Raji (cell line): ENCODE data around the gene THSD1.

Experiments
- POLR2A ChIP-seq: IDR thresholded peaks from 2 replicates; pipeline ENCODE4 v1.6.1; 2011; ENCODE audit warnings: low read depth, low read length, control low read depth; ENCODE audit not compliant: insufficient read depth

Gene THSD1

DNA sequence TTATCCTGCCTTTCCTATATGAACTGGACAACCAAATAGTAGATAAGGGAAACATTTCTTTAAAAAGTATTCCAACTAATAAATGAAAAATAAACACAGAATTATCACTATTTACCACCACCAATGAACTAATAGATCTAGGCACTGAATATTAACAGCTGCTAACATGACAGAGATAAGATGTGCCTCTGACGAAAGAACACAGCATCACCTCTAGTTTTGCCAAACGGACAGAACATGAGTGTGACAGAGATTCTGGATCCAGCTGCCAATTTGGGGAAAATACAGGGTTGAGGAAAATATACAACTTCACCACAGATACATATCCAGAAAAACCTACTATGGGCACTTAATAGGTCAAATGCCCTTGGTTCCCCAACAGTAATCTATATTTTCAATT lies 26.5 kb upstream of the THSD1 start:
- no peak for TF ChIP-seq POLR2A

DNA sequence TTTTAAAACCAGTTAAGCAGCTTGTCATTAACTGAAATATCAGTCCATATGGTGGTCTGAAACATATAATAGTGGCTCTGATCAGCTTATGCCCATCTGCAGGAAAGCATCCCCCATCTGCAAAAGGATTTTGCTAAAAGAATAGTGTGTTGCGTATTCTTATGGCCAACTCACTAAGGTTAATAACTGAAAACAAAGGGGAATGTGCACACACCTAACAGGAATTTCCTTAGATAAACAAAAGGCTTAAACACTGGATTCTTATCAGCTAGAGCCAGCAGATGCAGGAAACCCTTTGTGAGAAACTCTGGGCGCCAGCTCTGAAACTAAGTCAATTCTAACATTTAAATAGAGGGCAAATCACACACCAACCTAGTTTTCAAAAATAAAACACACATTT lies 22.3 kb upstream of the THSD1 start:
- TF ChIP-seq POLR2A = no peak

DNA sequence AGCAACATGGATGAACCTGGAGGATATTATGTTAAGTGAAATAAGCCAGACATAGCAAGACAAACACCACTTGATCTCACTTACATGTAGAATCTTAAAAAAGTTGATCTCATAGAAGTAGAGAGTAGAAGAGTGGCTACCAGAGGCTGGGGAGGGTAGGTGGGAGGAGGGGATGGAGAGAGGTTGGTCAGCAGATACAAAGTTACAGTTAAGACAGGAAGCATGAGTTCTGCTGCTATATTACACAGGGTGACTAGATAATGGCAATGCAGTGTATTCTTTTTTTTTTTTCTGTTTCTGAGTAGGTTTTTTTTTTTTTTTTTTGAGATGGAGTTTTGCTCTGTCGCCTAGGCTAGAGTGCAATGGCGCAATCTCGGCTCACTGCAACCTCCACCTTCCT lies 15.2 kb upstream of the THSD1 start:
- no peak for TF ChIP-seq POLR2A

DNA sequence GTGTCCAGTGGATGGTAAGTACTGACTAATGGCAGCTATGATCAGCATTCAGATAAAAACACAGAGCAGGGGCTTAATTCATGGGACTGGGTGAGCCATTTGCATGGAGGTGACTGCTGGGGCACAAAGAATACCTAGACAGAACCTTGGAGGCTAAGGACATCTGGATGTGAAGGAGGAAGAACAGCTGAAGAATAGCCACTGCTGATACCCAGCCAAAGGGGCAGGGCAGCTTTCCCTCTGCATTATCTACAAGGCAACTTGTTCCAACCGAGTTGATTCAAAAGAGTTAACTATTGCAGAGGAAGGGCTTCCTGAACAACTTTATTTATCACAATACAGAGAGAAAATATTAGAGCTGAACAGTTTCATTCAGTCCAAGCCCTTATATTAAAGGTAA lies 13.1 kb upstream of the THSD1 start:
- TF ChIP-seq POLR2A = no peak

DNA sequence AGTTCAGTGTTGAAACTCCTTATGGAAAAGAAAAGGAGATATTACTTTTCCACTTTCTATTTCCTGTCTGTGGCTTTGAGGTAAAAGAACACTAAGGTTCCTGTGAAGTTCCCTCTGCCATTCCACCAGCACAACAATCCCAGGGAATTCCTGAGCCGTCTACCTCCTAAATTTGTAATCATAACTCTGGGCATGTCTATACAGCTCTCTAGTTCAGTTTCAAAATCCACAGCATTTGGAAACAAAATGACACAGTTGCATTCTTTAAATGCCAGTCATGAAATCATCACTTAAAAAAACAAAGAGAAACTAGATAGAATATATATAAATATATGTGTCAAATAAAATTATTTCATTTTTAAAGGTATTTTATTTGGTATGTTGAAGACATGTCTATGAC lies 9.0 kb upstream of the THSD1 start:
- TF ChIP-seq POLR2A = no peak

DNA sequence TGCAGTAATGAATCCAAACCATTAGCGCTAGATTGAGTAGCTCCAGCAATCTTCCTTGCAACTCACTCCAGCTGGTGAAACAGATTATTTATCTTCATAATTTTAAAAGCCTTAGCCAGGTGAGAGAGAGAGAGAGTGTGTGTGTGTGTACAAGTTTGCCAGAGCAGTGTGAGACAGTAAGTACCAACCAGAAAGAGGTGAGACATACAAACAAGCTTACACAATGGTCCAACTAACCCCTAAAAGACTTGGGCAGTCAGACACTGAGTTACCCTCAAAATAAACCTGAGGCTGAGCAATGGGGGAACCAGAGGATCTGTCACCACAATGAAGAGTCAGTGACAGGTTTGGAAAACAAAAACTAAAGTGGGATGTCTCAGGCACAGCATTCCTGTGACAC lies 8.1 kb upstream of the THSD1 start:
- TF ChIP-seq POLR2A = no peak

DNA sequence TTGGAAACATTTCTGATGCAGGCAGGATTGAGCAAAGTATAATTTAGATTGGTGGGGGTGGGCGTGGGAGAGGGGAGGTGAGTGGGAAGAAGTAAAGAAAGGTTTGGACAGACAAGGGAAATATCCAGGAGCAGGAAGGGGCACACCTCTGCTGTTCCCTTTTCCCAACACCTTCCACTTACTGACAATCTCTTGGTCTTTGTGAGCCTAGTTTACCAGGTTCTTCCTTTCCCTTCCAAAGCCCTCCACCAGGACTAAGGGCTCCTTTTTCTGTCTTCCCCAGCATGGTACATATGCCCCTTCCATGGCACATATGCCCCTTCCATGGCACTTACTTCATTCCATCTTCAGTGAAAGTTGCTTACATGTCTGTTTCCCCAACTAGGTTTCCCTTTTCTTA lies 6.2 kb upstream of the THSD1 start:
- no peak for TF ChIP-seq POLR2A

DNA sequence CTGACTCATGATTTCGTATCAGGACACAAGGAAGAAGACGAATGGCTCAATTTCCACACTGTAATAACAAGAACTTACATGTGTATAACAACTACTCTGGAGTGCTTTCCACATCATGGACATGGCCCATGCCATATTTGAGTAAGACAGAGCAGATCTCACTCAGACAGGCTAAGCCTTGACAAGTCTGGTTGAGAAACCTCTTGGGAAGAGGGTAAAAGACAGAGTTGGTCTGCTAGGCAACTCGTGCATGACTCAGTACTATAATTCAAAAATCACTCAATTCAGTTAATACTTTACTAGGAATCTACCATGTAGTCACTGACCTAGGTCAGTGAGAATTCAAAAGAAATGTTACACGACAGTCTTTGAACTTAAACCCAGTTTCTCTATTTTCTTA lies 5.7 kb upstream of the THSD1 start:
- TF ChIP-seq POLR2A = no peak

DNA sequence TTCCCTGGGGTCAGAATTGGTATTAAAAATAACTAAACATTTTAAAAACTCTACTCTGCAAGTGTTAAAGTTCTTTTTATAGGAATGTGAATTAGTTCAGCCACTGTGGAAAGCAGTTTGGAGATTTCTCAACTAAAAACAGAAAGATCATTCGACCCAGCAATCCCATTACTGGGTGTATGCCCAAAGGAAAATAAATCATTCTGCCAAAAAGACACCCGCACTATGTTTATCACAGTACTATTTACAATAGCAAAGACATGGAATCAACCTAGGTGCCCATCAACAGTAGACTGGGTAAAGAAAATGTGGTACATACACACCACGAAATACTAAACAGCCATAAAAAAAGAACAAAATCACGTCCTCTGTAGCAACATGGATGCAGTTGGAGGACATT lies 657 bp upstream of the THSD1 start:
- no peak for TF ChIP-seq POLR2A

DNA sequence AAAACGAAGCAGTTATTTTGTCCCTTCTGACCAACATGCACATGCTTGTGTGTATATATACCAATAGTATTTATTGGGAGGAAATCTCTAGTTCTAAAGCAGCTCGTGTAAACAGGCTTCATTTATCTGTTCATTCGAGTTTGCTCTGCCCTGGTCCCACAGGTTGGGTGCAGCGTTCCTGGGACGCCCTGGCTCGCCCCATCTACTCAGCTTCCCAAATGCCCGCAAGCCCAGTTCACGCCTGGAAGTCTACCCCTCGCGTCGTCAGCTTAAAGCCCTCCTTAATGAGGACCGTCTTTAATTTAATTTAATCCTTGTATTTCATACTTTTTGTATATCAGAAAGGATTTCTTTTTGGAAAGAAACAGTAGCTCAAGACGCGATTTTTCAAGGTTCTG lies 604 bp downstream of the THSD1 start:
- no peak for TF ChIP-seq POLR2A

DNA sequence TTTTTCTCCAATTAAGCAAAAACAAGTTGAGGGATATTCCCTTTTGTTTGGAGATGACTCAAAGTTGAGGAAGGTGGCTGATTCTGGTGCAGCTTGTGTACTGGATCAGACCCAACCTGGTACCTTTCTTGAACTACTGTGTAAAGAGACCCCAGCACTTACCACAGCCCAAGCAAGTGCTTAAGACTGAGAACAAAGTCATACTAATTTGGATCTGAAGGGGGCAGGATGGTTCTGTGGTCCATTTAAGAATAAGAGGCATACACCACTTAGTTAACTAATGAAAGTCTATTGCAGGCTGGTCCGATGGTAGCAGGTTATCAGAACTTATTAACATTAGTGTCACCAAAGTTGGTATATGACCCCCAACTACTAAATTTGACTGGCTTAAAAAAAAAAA lies 6.3 kb downstream of the THSD1 start:
- TF ChIP-seq POLR2A = no peak

DNA sequence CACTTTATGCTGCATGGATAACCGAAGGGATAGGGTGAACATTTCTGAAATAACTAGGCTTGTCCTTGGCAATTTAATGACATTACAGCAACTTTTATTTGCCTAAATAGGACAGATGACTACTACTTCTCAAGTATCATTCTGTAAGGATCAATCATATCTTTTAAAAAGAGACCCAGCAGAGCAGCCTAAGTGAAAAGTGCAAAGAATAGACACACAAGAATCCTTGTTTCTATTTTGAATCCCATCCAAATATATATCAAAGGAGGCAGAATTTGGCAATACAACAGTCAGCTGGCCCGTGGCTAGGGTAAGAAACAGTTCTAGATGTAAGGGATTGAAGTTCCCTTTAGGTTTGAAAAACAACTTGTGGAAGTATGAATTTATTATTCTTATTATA lies 6.9 kb downstream of the THSD1 start:
- no peak for TF ChIP-seq POLR2A

DNA sequence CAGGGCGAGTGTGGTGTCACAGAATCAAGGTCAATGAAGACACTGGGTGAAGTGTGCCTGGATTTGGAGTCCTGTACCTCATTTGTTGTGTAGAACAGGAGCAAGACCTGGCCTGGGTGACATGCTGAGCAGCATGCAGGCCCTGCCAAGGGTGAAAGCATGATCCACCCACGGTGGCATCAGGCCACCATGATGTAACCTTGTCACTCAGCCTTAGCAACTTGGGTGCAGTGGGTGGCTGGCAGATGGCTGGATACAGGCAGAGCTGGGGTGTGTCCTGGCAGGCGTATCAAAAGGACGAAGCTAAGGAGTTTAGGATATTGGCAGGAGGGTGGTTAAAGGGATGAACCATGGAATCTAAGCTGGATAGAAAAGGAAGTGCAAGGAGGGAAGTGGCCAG lies 10.3 kb downstream of the THSD1 start:
- TF ChIP-seq POLR2A = no peak

DNA sequence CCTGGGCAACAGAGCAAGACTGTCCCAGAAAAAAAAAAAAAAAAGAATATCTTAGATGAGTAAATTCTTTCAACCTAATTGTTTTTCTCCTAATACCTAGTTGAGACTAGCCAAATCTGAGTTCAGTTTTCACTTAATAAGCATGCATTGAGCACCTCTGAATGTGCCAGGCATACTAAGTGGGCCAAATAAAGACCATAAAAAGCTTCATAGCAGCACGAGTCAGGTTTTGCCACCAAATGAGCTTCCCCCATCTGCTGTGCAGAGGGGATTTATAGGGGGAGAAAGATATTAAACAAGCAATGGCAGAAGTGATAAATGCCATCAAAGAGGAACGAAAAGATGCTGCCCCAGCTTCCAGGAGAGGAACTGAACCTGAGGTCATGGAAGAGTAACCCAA lies 11.4 kb downstream of the THSD1 start:
- no peak for TF ChIP-seq POLR2A

DNA sequence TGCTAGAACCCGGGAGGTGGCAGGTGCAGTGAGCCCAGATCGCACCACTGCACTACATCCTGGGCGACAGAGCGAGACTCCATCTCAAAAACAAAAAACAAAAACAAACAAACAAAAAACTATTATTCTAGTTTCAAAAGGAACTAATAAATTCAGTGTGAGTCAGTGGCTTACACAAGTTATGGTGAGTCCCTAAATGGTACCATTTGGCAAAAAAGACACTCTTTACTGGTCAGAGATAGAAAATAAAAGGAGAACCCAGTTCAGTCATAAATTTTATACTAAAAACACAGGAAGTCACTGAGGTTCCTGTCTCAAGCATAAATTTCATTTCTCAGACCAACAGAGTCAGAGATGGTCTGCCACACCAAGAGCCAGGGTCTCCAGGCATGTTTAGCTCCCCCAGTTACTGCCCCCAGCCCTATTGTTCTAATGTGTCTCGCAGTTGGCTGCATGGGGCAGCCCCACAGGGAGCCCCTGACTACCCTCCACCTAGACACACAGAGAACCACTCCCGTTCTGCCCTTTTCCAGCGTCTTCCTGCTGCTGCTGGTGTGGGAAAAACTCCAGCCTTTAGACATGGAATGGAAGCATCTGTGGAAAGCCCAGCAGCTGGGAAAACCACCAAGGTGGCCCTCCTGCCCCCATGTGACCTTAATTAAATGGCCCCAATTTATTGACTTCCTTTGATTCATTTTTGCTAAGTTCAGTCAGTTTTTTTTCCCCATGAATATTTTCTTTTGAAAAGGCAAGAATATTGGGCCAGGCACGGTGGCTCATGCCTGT lies 12.2 kb downstream of the THSD1 start:
- TF ChIP-seq POLR2A = no peak

DNA sequence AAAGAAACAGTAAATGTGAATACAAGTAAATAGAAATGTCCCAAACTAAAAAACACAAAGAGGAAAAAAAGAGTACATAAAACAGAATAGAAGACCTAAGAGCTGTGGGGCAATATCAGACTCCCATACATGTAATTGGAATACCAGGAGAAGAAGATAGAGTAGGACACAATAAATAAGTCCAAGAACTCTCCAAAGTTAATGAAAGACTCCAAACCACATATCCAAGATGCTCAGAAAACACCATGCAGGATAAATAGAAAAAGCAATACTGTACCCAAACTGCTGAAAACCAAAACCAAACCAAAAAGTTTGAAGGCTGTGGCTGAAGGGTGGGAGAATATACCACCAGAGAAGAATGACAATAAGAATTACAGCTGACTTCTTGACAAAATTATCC lies 18.3 kb downstream of the THSD1 start:
- no peak for TF ChIP-seq POLR2A

DNA sequence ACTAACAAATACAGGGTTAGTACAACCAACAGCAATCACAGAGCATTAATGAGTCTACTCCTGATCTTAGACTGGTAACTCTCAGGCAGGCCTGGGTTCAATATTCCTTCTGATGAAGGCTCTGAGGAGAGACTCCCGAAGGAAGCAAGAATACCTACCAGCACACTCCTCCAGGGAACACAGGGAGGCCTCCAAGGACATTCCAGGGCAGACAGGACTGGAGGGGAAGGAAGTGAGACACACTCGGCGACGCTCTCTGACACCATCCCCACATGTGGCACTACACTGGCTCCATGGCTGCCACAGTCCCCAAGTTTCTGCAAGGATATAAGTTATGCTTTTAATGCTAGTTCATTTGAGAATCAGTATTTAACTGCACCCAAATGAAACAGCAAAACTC lies 20.1 kb downstream of the THSD1 start:
- TF ChIP-seq POLR2A = no peak
